ENCODE measurements around the gene SPIB.
"Not testable (repeated sequence)": the region's sequence is repeated elsewhere in the genome, so short reads cannot be mapped to it uniquely, and the experiment has no call there.

SPIB gene

GRCh38 chr19:50390952-50391351, 27.8 kb upstream of the SPIB start:
- not testable (repeated sequence) for DNase-seq (ENCODE audit: low spot score)

- DNase-seq (ENCODE audit: low spot score) = no peak
Measured at GRCh38 chr19:50392759-50393158, 26.0 kb upstream of the SPIB start.

GRCh38 chr19:50393589-50393988, 25.1 kb upstream of the SPIB start:
- DNase-seq (ENCODE audit: low spot score) = no peak

- DNase-seq (ENCODE audit: low spot score) = no peak
Measured at GRCh38 chr19:50394017-50394416, 24.7 kb upstream of the SPIB start.

- DNase-seq (ENCODE audit: low spot score) = no peak
Measured at GRCh38 chr19:50398675-50399367, 19.9 kb upstream of the SPIB start.

GRCh38 chr19:50399368-50399745, 19.4 kb upstream of the SPIB start:
- DNase-seq (ENCODE audit: low spot score) = no peak

- DNase-seq (ENCODE audit: low spot score) = no peak
Measured at GRCh38 chr19:50401605-50402450, 16.9 kb upstream of the SPIB start.

- no peak for DNase-seq (ENCODE audit: low spot score)
Measured at GRCh38 chr19:50402544-50403301, 16.0 kb upstream of the SPIB start.

GRCh38 chr19:50406156-50406820, 12.4 kb upstream of the SPIB start:
- DNase-seq (ENCODE audit: low spot score) = no peak

- DNase-seq (ENCODE audit: low spot score) = no peak
Measured at GRCh38 chr19:50406829-50407228, 11.9 kb upstream of the SPIB start.

GRCh38 chr19:50409347-50409746, 9.4 kb upstream of the SPIB start:
- no peak for DNase-seq (ENCODE audit: low spot score)

GRCh38 chr19:50410109-50410508, 8.6 kb upstream of the SPIB start:
- no peak for DNase-seq (ENCODE audit: low spot score)

- DNase-seq (ENCODE audit: low spot score) = no peak
Measured at GRCh38 chr19:50412419-50412818, 6.3 kb upstream of the SPIB start.

GRCh38 chr19:50413096-50413495, 5.6 kb upstream of the SPIB start:
- DNase-seq (ENCODE audit: low spot score) = no peak

- no peak for DNase-seq (ENCODE audit: low spot score)
Measured at GRCh38 chr19:50413531-50413930, 5.2 kb upstream of the SPIB start.

GRCh38 chr19:50414864-50415660, 3.7 kb upstream of the SPIB start:
- DNase-seq (ENCODE audit: low spot score) = peak; percentile 90

GRCh38 chr19:50415661-50416033, 3.1 kb upstream of the SPIB start:
- DNase-seq (ENCODE audit: low spot score) = peak; percentile 94

- no peak for DNase-seq (ENCODE audit: low spot score)
Measured at GRCh38 chr19:50416034-50416977, 2.4 kb upstream of the SPIB start.

- DNase-seq (ENCODE audit: low spot score) = peak; percentile 51
Measured at GRCh38 chr19:50417111-50418081, 1.3 kb upstream of the SPIB start.
